ENCODE measurements around the gene SUN5. TPM values are rescaled to one million over a fixed set of nuclear protein-coding genes. Genes with fewer than 3 reads are reported as not detected.

SUN5 gene
- total and polyA plus RNA-seq, 2 donors from 2014 or later = not detected

DNA sequence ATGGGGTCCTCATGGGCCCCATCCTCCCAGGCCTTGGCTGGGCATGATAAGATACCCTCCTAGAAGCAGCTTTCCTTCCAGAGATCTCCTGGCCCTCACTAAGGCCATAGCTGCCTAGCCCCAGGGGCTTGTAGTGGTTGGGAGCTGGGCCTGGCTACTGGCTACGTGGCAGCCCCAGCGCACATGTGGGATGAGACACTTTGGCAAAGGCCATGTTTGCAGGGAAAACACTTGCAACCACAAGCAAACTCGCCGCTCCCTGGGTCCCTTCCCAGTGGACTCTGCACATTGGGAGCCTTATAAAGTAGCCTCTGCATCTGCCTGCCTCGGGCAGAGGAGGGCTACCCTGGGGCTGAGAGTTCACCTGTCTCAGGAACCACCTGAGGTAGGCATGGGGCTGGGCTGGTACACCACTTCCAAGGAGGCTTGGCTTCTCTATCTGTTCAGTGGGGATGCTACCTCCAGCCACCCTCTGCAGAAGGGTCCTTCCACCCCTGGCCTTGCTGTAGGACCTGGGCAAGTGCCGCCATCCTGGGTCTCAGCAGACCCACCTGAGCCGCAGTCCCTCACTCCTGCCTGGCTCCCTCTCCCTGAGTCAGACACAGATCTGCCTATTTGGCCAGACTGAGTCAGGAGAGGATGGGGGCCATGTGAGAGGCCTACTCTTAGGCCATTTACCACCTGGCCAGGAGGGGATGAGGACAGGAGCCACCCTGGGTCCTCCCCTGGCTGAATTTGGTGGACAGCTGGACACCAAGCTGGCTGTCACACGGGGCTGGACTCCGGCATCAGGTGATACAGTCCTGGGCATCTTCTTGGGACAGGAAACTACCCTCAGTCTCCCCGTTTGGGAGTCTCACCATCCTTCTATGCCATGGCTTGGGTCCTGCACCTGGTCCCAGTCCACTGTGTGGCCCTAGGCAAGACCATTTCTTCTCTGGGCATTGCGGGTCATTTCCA is 3.4 kb upstream of the SUN5 start, which contains the start of gene BPIFB2:
BPIFB2 (plus strand) TSS at position 329 of the 960 bp plus-strand sequence. CDS start 871 bp downstream, outside the sequence.
- TF ChIP-seq, protein P1, sequence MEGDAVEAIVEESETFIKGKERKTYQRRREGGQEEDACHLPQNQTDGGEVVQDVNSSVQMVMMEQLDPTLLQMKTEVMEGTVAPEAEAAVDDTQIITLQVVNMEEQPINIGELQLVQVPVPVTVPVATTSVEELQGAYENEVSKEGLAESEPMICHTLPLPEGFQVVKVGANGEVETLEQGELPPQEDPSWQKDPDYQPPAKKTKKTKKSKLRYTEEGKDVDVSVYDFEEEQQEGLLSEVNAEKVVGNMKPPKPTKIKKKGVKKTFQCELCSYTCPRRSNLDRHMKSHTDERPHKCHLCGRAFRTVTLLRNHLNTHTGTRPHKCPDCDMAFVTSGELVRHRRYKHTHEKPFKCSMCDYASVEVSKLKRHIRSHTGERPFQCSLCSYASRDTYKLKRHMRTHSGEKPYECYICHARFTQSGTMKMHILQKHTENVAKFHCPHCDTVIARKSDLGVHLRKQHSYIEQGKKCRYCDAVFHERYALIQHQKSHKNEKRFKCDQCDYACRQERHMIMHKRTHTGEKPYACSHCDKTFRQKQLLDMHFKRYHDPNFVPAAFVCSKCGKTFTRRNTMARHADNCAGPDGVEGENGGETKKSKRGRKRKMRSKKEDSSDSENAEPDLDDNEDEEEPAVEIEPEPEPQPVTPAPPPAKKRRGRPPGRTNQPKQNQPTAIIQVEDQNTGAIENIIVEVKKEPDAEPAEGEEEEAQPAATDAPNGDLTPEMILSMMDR (IDR thresholded peaks at IDR 0.05; ENCODE audit: borderline replicate concordance, extremely low read depth, insufficient read depth) = no peak
- intact Hi-C loops (cut with DNase I) = no loop called here
- DNase-seq (no peak), FAIRE-seq (no peak)
- no peaks in the 10 kb centered on the region for H3K27me3 ChIP-seq (ENCODE audit: control insufficient read depth, insufficient read depth, low read length)
- no peak within 1 kb of the TSS for H3K27ac ChIP-seq (ENCODE audit: low read depth in 2 of 2, low read length in 2 of 2)
- no peak within 1 kb of the TSS for H3K9ac ChIP-seq (ENCODE audit: low read length in 3 of 3)
- H3K4me1 ChIP-seq (ENCODE audit: control insufficient read depth in 2 of 3, insufficient read depth in 2 of 3, low read depth in 1 of 3, low read length in 3 of 3) = peaks cover 0 to 3% (median 0%) of the 10 kb centered on the region in 3 donors
- H3K9me3 ChIP-seq (ENCODE audit: control insufficient read depth in 2 of 3, insufficient read depth in 1 of 3, low read length in 3 of 3) = peaks cover 0 to 4% (median 0%) of the 10 kb centered on the region in 3 donors
- H3K4me3 ChIP-seq (ENCODE audit: low read length in 3 of 3) = no peak within 1 kb of the TSS
- H3K36me3 ChIP-seq (ENCODE audit: control insufficient read depth in 2 of 3, insufficient read depth in 3 of 3, low read length in 3 of 3) = no peaks in the 10 kb centered on the region

DNA sequence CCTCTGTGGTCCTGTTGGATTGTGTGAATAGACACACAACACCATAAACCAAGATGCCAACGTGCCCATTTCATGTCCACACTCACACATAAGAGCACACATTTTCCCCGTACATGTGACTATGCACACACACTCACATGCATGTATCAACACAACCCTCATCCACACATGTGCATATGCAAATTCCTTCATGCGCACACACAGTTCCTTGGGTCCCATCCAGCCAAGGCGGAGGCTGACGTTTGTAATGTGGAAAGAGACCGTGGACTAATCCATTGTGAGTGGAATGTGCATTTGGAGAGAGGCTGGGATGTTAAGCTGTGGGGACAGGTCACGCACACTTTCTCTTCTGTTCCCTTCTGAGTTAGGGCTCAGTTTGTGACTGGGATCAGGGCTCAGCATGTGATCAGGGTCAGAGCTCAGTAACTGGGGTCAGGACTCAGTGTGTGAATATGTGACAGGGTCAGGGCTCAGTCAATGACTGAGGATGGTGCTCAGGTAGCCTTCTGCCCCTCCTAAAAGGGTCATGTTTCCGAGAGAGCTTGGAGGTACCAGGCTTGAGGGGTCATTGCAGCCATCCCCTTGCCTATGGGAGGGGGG is 2.6 kb upstream of the SUN5 start:
- TF ChIP-seq, protein P1 (IDR thresholded peaks at IDR 0.05; ENCODE audit: borderline replicate concordance, extremely low read depth, insufficient read depth) = no peak

DNA sequence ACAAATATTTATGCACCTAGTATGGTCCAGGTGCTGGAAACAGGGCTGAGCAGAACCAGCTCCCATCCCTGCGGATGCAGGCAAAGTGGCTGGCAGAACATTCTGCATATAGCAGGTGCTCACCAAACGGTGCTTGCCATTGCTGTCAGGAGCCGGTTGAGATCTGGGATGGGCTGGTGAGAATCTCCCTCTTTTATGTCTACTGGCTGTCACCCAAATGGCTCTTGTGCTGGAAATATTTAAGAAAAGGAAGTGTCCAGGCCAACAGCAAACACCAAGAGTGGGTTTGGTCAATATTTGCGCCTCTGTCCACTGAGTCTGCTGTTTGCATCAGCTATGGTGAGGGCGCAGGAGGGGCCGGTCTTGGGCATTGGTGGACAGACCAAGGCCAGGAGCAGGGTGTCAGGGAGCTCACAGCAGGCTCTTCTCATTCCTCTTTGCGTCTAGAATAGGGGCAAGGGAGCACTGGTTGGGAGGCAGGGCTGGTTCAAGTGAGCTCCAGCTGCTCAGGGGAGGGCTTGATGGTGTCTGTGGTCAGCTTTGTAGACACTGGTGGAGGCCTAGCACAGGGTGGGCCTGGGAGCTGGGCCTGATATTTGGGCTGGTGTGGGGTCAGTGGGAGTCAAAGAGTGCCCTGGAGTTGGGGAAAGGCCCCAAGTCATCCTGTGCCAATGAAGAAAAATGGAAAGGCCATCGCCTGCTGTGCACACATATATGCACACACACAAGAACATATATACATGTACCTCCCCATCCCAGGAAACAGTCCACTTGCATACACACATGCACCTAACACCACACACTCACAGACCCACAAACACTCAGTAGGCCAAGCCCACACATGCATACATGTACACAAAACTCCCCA is 1.9 kb upstream of the SUN5 start:
- Histone ChIP-seq H3K27me3 (ENCODE audit: control insufficient read depth, insufficient read depth, low read length) (no peaks in the 10 kb centered on the region), H3K4me3 (ENCODE audit: low read length in 3 of 3) (no peak overlapping the region), H3K9me3 (ENCODE audit: control insufficient read depth in 2 of 3, insufficient read depth in 1 of 3, low read length in 3 of 3) (peaks cover 0 to 4% (median 0%) of the 10 kb centered on the region in 3 donors), H3K27ac (ENCODE audit: low read depth in 2 of 2, low read length in 2 of 2) (no peak overlapping the region), H3K4me1 (ENCODE audit: control insufficient read depth in 2 of 3, insufficient read depth in 2 of 3, low read depth in 1 of 3, low read length in 3 of 3) (peaks cover 0 to 3% (median 0%) of the 10 kb centered on the region in 3 donors), H3K36me3 (ENCODE audit: control insufficient read depth in 2 of 3, insufficient read depth in 3 of 3, low read length in 3 of 3) (no peaks in the 10 kb centered on the region), H3K9ac (ENCODE audit: low read length in 3 of 3) (no peak overlapping the region)
- TF ChIP-seq, protein P1 (IDR thresholded peaks at IDR 0.05; ENCODE audit: borderline replicate concordance, extremely low read depth, insufficient read depth) = no peak
- intact Hi-C loops (cut with DNase I) = no loop called here
- FAIRE-seq = no peak
- no peak for DNase-seq

More for the DNA sequence above, 2.6 kb upstream of the SUN5 start:
- Histone ChIP-seq H3K27me3 (ENCODE audit: control insufficient read depth, insufficient read depth, low read length) (no peaks in the 10 kb centered on the region), H3K9ac (ENCODE audit: low read length in 3 of 3) (no peak overlapping the region), H3K9me3 (ENCODE audit: control insufficient read depth in 2 of 3, insufficient read depth in 1 of 3, low read length in 3 of 3) (peaks cover 0 to 4% (median 0%) of the 10 kb centered on the region in 3 donors), H3K4me3 (ENCODE audit: low read length in 3 of 3) (no peak overlapping the region), H3K4me1 (ENCODE audit: control insufficient read depth in 2 of 3, insufficient read depth in 2 of 3, low read depth in 1 of 3, low read length in 3 of 3) (peaks cover 0 to 3% (median 0%) of the 10 kb centered on the region in 3 donors), H3K27ac (ENCODE audit: low read depth in 2 of 2, low read length in 2 of 2) (no peak overlapping the region), H3K36me3 (ENCODE audit: control insufficient read depth in 2 of 3, insufficient read depth in 3 of 3, low read length in 3 of 3) (no peaks in the 10 kb centered on the region)
- DNase-seq (no peak), FAIRE-seq (no peak)
- intact Hi-C loops (cut with DNase I) = no loop called here

Data from kidney (tissue), 14 donors.